Measurements from ENCODE around the gene DOP1A. TPM values are rescaled to one million over a fixed set of nuclear protein-coding genes. Genes with fewer than 3 reads are reported as not detected.

Gene DOP1A
- total RNA-seq, 1 experiment from 2014 or later = 24.4 TPM

GRCh38 chr6:83151114-83151513, 83.6 kb downstream of the DOP1A start:
- H3K27ac Mint-ChIP-seq (ENCODE audit: unreplicated experiment) = no peak overlapping the region
- H3K27me3 Mint-ChIP-seq (ENCODE audit: unreplicated experiment) = no peaks in the 10 kb centered on the region
- DNase-seq = no peak
- BruUV-seq (replicated peaks) = no TSS peak
- intact Hi-C loops (cut with micrococcal nuclease; ENCODE audit: unreplicated experiment) = no loop called here
- H3K36me3 Mint-ChIP-seq (ENCODE audit: insufficient read depth, unreplicated experiment) = no peaks in the 10 kb centered on the region
- CTCF ChIA-PET = no interaction called here
- no peaks in the 10 kb centered on the region for H3K9me3 Mint-ChIP-seq (ENCODE audit: low read depth, unreplicated experiment)
- H3K4me3 Mint-ChIP-seq (ENCODE audit: low read depth, unreplicated experiment) = no peak overlapping the region
- TF ChIP-seq, protein P1, sequence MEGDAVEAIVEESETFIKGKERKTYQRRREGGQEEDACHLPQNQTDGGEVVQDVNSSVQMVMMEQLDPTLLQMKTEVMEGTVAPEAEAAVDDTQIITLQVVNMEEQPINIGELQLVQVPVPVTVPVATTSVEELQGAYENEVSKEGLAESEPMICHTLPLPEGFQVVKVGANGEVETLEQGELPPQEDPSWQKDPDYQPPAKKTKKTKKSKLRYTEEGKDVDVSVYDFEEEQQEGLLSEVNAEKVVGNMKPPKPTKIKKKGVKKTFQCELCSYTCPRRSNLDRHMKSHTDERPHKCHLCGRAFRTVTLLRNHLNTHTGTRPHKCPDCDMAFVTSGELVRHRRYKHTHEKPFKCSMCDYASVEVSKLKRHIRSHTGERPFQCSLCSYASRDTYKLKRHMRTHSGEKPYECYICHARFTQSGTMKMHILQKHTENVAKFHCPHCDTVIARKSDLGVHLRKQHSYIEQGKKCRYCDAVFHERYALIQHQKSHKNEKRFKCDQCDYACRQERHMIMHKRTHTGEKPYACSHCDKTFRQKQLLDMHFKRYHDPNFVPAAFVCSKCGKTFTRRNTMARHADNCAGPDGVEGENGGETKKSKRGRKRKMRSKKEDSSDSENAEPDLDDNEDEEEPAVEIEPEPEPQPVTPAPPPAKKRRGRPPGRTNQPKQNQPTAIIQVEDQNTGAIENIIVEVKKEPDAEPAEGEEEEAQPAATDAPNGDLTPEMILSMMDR (IDR thresholded peaks at IDR 0.05; ENCODE audit: unreplicated experiment) = no peak
- H3K4me1 Mint-ChIP-seq (ENCODE audit: low read depth, unreplicated experiment) = no peaks in the 10 kb centered on the region

DNA sequence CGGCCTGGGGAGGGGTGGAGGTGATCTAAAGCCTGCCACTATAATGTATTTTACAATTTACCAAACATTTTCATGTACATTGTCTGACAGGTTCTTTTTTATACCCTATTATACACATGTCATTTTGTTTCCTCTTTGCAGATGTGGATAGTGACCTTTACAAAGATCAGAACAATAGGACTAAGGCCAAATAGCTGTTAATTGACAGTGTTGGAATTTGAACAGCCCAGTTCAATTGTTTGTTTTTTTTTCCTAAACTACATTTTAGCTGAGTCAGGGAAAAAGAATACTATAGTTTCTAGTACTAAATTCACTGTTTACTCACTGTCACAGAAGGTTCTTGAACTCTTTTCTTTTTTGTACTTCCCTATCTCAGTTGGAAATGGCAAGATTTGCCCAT, 85.4 kb downstream of the DOP1A start:
- H3K4me1 Mint-ChIP-seq (ENCODE audit: low read depth, unreplicated experiment) = no peaks in the 10 kb centered on the region
- CTCF ChIA-PET = no interaction called here
- no TSS peak for BruUV-seq (replicated peaks)
- intact Hi-C loops (cut with micrococcal nuclease; ENCODE audit: unreplicated experiment) = no loop called here
- DNase-seq = no peak
- no peak overlapping the region for H3K4me3 Mint-ChIP-seq (ENCODE audit: low read depth, unreplicated experiment)
- TF ChIP-seq, protein P1 (IDR thresholded peaks at IDR 0.05; ENCODE audit: unreplicated experiment) = no peak
- H3K27me3 Mint-ChIP-seq (ENCODE audit: unreplicated experiment) = no peaks in the 10 kb centered on the region
- no peak overlapping the region for H3K27ac Mint-ChIP-seq (ENCODE audit: unreplicated experiment)
- H3K9me3 Mint-ChIP-seq (ENCODE audit: low read depth, unreplicated experiment) = no peaks in the 10 kb centered on the region
- H3K36me3 Mint-ChIP-seq (ENCODE audit: insufficient read depth, unreplicated experiment) = no peaks in the 10 kb centered on the region

GRCh38 chr6:83153883-83154521, 86.5 kb downstream of the DOP1A start:
- Mint-ChIP-seq H3K27me3 (ENCODE audit: unreplicated experiment) (no peaks in the 10 kb centered on the region), H3K4me1 (ENCODE audit: low read depth, unreplicated experiment) (no peaks in the 10 kb centered on the region), H3K4me3 (ENCODE audit: low read depth, unreplicated experiment) (no peak overlapping the region), H3K9me3 (ENCODE audit: low read depth, unreplicated experiment) (no peaks in the 10 kb centered on the region), H3K27ac (ENCODE audit: unreplicated experiment) (no peak overlapping the region), H3K36me3 (ENCODE audit: insufficient read depth, unreplicated experiment) (no peaks in the 10 kb centered on the region)
- TF ChIP-seq, protein P1 (IDR thresholded peaks at IDR 0.05; ENCODE audit: unreplicated experiment) = no peak
- intact Hi-C loops (cut with micrococcal nuclease; ENCODE audit: unreplicated experiment) = no loop called here
- CTCF ChIA-PET = no interaction called here
- no TSS peak for BruUV-seq (replicated peaks)
- no peak for DNase-seq

GRCh38 chr6:83155794-83156193, 88.3 kb downstream of the DOP1A start:
- Mint-ChIP-seq H3K27me3 (ENCODE audit: unreplicated experiment) (no peaks in the 10 kb centered on the region), H3K4me3 (ENCODE audit: low read depth, unreplicated experiment) (no peak overlapping the region), H3K27ac (ENCODE audit: unreplicated experiment) (no peak overlapping the region), H3K9me3 (ENCODE audit: low read depth, unreplicated experiment) (no peaks in the 10 kb centered on the region), H3K4me1 (ENCODE audit: low read depth, unreplicated experiment) (no peaks in the 10 kb centered on the region), H3K36me3 (ENCODE audit: insufficient read depth, unreplicated experiment) (no peaks in the 10 kb centered on the region)
- TF ChIP-seq, protein P1 (IDR thresholded peaks at IDR 0.05; ENCODE audit: unreplicated experiment) = no peak
- intact Hi-C loops (cut with micrococcal nuclease; ENCODE audit: unreplicated experiment) = no loop called here
- BruUV-seq (replicated peaks) = no TSS peak
- CTCF ChIA-PET = no interaction called here
- no peak for DNase-seq
